Heart left ventricle (tissue), 13 donors: Measurements from ENCODE around the gene CNOT9.
"Not testable (repeated sequence)": the region's sequence is repeated elsewhere in the genome, so short reads cannot be mapped to it uniquely, and the experiment has no call there.

ENCODE experiments used
- POLR2A ChIP-seq, 2 donors: fragments of 450-650 bp; IDR thresholded peaks; one replicate each; pipeline ENCODE4 v1.6.1; 2017; ENCODE audit warnings: antibody characterized with exemption in 2 of 2, mild to moderate bottlenecking in 2 of 2, moderate library complexity in 2 of 2
- TF ChIP-seq, protein P1 (sequence below), 12 donors: fragments of 200-600 bp; sonication (generic) in 4 of 12; IDR thresholded peaks; one replicate each; pipeline versions ENCODE4 v1.5.0 to v1.8.0; 2018 to 2022; ENCODE audit warnings: antibody characterized with exemption in 12 of 12, mild to moderate bottlenecking in 5 of 12
- donor health status: ischemic (EF 13 %, LVEDD 7.1; RV severe dilation, severe dysfunction).
- donor health status: DM: no; HTN: yes; CAD: no.
- donor health status: DM: no; HTN: no; CAD: no.
- donor health status: ischemic (EF 25% LVEDD 6.9; RV normal size, moderate dysfunction).
- donor health status: ischemic (EF 25% LVEDD 5.7; RV mildly dilated, moderate dysfunction).
- donor health status: ischemic (EF 35%, LVEDD 5.7; RV mildly dilated, moderate dysfunction).
- donor health status: nonischemic (EF 11% LVEDD 7.7; RV severe dilation, severe dysfunction).
- donor health status: DM: yes; HTN: yes; CAD: no.
- donor health status: PGD.
- donor health status: ischemic (EF 29% LVEDD 5.4; RV normal size, mild dysfunction).
- donor health status: nonischemic (EF 23%, LVEDD 6.1; RV moderate dilation, normal function).

DNA sequence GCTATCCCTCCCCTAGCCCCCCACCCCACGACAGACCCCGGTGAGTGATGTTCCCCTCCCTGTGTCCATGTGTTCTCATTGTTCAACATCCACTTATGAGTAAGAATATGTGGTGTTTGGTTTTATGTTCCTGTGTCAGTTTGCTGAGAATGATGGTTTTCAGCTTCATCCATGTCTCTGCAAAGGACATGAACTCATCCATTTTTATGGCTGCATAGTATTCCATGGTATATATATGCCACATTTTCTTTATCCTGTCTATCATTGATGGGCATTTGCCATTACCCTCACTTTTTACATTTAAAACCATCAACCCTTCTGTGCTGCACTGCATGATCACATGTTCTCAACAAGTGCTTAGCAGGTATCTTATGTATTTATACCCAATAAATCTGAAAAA is 40.2 kb upstream of the CNOT9 start:
- TF ChIP-seq, protein P1, sequence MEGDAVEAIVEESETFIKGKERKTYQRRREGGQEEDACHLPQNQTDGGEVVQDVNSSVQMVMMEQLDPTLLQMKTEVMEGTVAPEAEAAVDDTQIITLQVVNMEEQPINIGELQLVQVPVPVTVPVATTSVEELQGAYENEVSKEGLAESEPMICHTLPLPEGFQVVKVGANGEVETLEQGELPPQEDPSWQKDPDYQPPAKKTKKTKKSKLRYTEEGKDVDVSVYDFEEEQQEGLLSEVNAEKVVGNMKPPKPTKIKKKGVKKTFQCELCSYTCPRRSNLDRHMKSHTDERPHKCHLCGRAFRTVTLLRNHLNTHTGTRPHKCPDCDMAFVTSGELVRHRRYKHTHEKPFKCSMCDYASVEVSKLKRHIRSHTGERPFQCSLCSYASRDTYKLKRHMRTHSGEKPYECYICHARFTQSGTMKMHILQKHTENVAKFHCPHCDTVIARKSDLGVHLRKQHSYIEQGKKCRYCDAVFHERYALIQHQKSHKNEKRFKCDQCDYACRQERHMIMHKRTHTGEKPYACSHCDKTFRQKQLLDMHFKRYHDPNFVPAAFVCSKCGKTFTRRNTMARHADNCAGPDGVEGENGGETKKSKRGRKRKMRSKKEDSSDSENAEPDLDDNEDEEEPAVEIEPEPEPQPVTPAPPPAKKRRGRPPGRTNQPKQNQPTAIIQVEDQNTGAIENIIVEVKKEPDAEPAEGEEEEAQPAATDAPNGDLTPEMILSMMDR (IDR thresholded peaks at IDR 0.05): not testable (repeated sequence)
- not testable (repeated sequence) for TF ChIP-seq POLR2A (IDR thresholded peaks at IDR 0.05)
